Endothelial cell of umbilical vein (primary cell): ENCODE results near the gene EXOC6. TPM values are rescaled to one million over a fixed set of nuclear protein-coding genes. Genes with fewer than 3 reads are reported as not detected.

ENCODE experiments used
- BruUV-seq: library from RNA; stranded (reverse); fragments of 400-500 nt; replicated peaks from 2 replicates; lab custom pipeline; 2021; lab: Mats Ljungman, UMichigan
- CTCF ChIA-PET: fragments of 300-600, 350-600 bp; sonication (Branson Sonifier 250); formaldehyde crosslinking; loops from one replicate; lab custom pipeline; 2021; ENCODE audit warnings: antibody characterized with exemption, inconsistent platforms; lab: Charles Lee
- POLR2A ChIA-PET: fragments of 300-600, 350-600 bp; sonication (Branson Sonifier 250); formaldehyde crosslinking; loops from one replicate; lab custom pipeline; 2021; ENCODE audit warnings: antibody characterized with exemption, inconsistent platforms; lab: Charles Lee
- DNase-seq: peaks from one replicate; pipeline ENCODE4 v3.0.0-alpha.2; 2011; ENCODE audit warnings: low read depth, low spot score
- FAIRE-seq: peaks from 2 replicates; lab custom pipeline; 2011; peaks lifted over from hg19 to GRCh38; lab: Jason Lieb, UNC
- H2AFZ ChIP-seq: 2 replicates; pipeline ENCODE4 v1.6.0; 2012; ENCODE audit warnings: low read depth, low read length, control low read depth, inconsistent platforms
- H3K27ac ChIP-seq: 2 replicates; pipeline ENCODE4 v1.5.1; 2011; ENCODE audit warnings: low read depth, mild to moderate bottlenecking, control low read depth, low read length, moderate library complexity; ENCODE audit not compliant: insufficient read depth
- H3K27me3 ChIP-seq, 2 experiments: 2 replicates each; pipeline versions ENCODE4 v1.6.0 to v1.6.1; 2011; ENCODE audit warnings: low read length in 2 of 2, mixed read lengths in 1 of 2; ENCODE audit not compliant: control insufficient read depth in 2 of 2, insufficient read depth in 2 of 2
- H3K36me3 ChIP-seq, 2 experiments: 2 replicates in 1 of 2; 3 replicates in 1 of 2; pipeline ENCODE4 v1.5.1; 2011; ENCODE audit warnings: low read length in 2 of 2, mild to moderate bottlenecking in 1 of 2, moderate library complexity in 1 of 2; ENCODE audit not compliant: control insufficient read depth in 2 of 2, insufficient read depth in 2 of 2; ENCODE audit errors: extremely low read depth in 1 of 2
- H3K4me1 ChIP-seq: 3 replicates; pipeline ENCODE4 v1.5.1; 2011; ENCODE audit warnings: mild to moderate bottlenecking, low read length; ENCODE audit not compliant: control insufficient read depth, insufficient read depth; ENCODE audit errors: extremely low read depth
- H3K4me2 ChIP-seq: 2 replicates; pipeline ENCODE4 v1.6.1; 2011; ENCODE audit warnings: low read length, control low read depth, mixed read lengths; ENCODE audit not compliant: insufficient read depth
- H3K4me3 ChIP-seq, 3 experiments: fragments of 200-600 bp in 1 of 3; sonication (generic), shearing (Covaris generic) in 1 of 3; replicated peaks in 1 of 3; 2 replicates each; pipeline ENCODE4 v1.5.1; 2011 to 2016; ENCODE audit warnings: control low read depth in 3 of 3, low read length in 3 of 3, mild to moderate bottlenecking in 2 of 3, inconsistent platforms in 1 of 3, low read depth in 1 of 3, moderate library complexity in 1 of 3; ENCODE audit not compliant: insufficient read depth in 1 of 3
- H3K79me2 ChIP-seq: 2 replicates; pipeline ENCODE4 v1.6.0; 2012; ENCODE audit warnings: low read length, inconsistent platforms; ENCODE audit not compliant: control insufficient read depth, insufficient read depth
- H3K9ac ChIP-seq: replicated peaks from 2 replicates; pipeline ENCODE3; 2011; ENCODE audit warnings: low read length, control low read depth; ENCODE audit not compliant: insufficient read depth; ENCODE audit errors: extremely low read depth
- H3K9me1 ChIP-seq: replicated peaks from 3 replicates; pipeline ENCODE4 v1.6.0; 2011; ENCODE audit warnings: mild to moderate bottlenecking, low read length; ENCODE audit not compliant: control insufficient read depth, insufficient read depth; ENCODE audit errors: extremely low read depth
- H3K9me3 ChIP-seq: replicated peaks from 2 replicates; pipeline ENCODE4 v1.5.1; 2012; ENCODE audit warnings: low read length, inconsistent platforms; ENCODE audit not compliant: control insufficient read depth, insufficient read depth
- H4K20me1 ChIP-seq: replicated peaks from 2 replicates; pipeline ENCODE3; 2011; ENCODE audit warnings: mild to moderate bottlenecking, low read length; ENCODE audit not compliant: control insufficient read depth, insufficient read depth; ENCODE audit errors: extremely low read depth
- EZH2 ChIP-seq: IDR thresholded peaks from 2 replicates; pipeline ENCODE4 v1.6.1; 2012; ENCODE audit warnings: borderline replicate concordance, low read depth, mild to moderate bottlenecking, moderate library complexity, low read length, inconsistent platforms; ENCODE audit not compliant: severe bottlenecking
- FOS ChIP-seq: IDR thresholded peaks from 2 replicates; pipeline ENCODE4 v1.6.1; 2011; ENCODE audit warnings: mild to moderate bottlenecking, low read length, moderate library complexity, borderline replicate concordance; ENCODE audit not compliant: insufficient read depth
- GATA2 ChIP-seq: IDR thresholded peaks from 2 replicates; pipeline ENCODE4 v1.7.0; 2011; ENCODE audit warnings: low read depth, mild to moderate bottlenecking, moderate library complexity, mixed read lengths, low read length; ENCODE audit not compliant: insufficient read length, insufficient read depth
- JUN ChIP-seq: IDR thresholded peaks from 2 replicates; pipeline ENCODE4 v1.6.1; 2011; ENCODE audit warnings: borderline replicate concordance, low read depth; ENCODE audit not compliant: insufficient read length, insufficient read depth
- MYC ChIP-seq: IDR thresholded peaks from one replicate; pipeline ENCODE4 v1.6.1; 2011; ENCODE audit warnings: mild to moderate bottlenecking, low read depth, low read length
- POLR2A ChIP-seq: IDR thresholded peaks from 2 replicates; pipeline ENCODE4 v1.6.1; 2012; ENCODE audit warnings: low read depth, mild to moderate bottlenecking, control low read depth, low read length
- POLR2AphosphoS5 ChIP-seq: IDR thresholded peaks from 2 replicates; pipeline ENCODE4 v1.6.1; 2012; ENCODE audit warnings: low read depth, mild to moderate bottlenecking, control low read depth, low read length, moderate library complexity; ENCODE audit not compliant: insufficient read depth
- dilution Hi-C: fragments of 300-500 bp; cut with MboI; formaldehyde crosslinking; loops from one replicate; pipeline ENCODE4 v1.15.0; 2019; ENCODE audit warnings: low sequenced_read_pairs; ENCODE audit not compliant: extremely low pct_ligation_motif_present
- intact Hi-C: fragments of 100-400 bp; cut with micrococcal nuclease; formaldehyde crosslinking; loops from one replicate; pipeline ENCODE4 v1.10.0; 2022
- polyA plus RNA-seq, 4 experiments: library from polyadenylated mRNA; depleted of rRNA in 3 of 4; stranded (reverse) in 3 of 4; unstranded in 1 of 4; fragments of >200 nt; gene quantifications; 2 replicates each; pipeline versions ENCODE4 v1.2.1 to v1.2.3, GENCODE V29; 2011 to 2012; ENCODE audit warnings: missing spikeins in 1 of 4
- total RNA-seq: library from RNA; stranded (reverse); gene quantifications from 2 replicates; pipeline ENCODE4 v1.2.3, GENCODE V29; 2021
- TF ChIP-seq, protein P1 (sequence below), 2 donors: IDR thresholded peaks; 1 replicate in 1 of 2; 2 replicates in 1 of 2; pipeline ENCODE4 v1.5.1; 2011; ENCODE audit warnings: low read length in 2 of 2, mild to moderate bottlenecking in 2 of 2, moderate library complexity in 2 of 2, control low read depth in 1 of 2, inconsistent platforms in 1 of 2, low read depth in 1 of 2; ENCODE audit not compliant: insufficient read depth in 1 of 2; ENCODE audit errors: extremely low read depth in 1 of 2
- TF ChIP-seq, protein P2 (sequence below): IDR thresholded peaks from 2 replicates; pipeline ENCODE4 v1.6.1; 2011; ENCODE audit not compliant: insufficient read depth, insufficient read length

Gene EXOC6
- total and polyA plus RNA-seq, 2 donors (not counting 3 experiments of a cell fraction or from before 2014, with no cell fraction given): 72.6 to 108 TPM

DNA sequence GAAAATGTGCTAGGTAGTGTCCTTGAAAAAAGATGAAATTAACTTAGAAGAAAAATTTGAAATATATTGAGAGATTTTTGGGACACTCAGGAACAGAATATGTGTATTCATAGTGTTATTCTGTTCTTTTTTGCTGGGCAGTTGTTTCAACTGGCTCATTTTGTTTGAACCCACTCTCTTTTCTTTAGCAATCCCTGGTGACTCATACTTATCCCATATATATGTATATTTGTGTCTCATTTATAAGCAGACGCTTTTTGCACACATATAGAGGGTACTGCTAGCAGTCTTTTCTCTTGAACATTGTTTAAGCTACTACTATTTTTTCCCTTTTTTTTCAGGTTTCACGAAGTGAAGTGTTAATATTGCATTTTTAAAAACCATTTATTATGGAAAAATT lies 1.9 kb downstream of the EXOC6 start:
- no peak overlapping the region for H3K4me3 ChIP-seq
- dilution Hi-C loops (no loop called here), intact Hi-C loops (no loop called here)
- ChIA-PET CTCF (interaction anchor here (0.7 to 2.9 kb wide), 4 partner anchors 9 to 30 kb away, joined by 3 to 11 read pairs (median 4); no protein-coding TSS in a partner anchor), POLR2A (no interaction called here)
- DNase-seq (no peak), FAIRE-seq (no peak)
- no peak overlapping the region for H3K27ac ChIP-seq
- BruUV-seq: no TSS peak
- peaks cover 24% of the 10 kb centered on the region for H3K4me1 ChIP-seq
- no peak overlapping the region for H3K9ac ChIP-seq
- H4K20me1 ChIP-seq: no peaks in the 10 kb centered on the region
- TF ChIP-seq JUN (peak; percentile 31), FOS (peak; percentile 65), GATA2 (no peak)
- peak overlapping the region; percentile 98 for H3K4me2 ChIP-seq
- peaks cover 58% of the 10 kb centered on the region for H3K79me2 ChIP-seq
- H3K36me3 ChIP-seq: peaks cover 2 to 13% of the 10 kb centered on the region in 2 experiments
- no peak overlapping the region for H2AFZ ChIP-seq
- no peaks in the 10 kb centered on the region for H3K9me3 ChIP-seq
- H3K9me1 ChIP-seq: peaks cover 2% of the 10 kb centered on the region
- H3K27me3 ChIP-seq: no peaks in the 10 kb centered on the region

GRCh38 chr10:92851003-92851402 lies 2.7 kb downstream of the EXOC6 start:
- no peak overlapping the region for H3K27ac ChIP-seq
- peaks cover under 1 to 9% of the 10 kb centered on the region in 2 experiments for H3K36me3 ChIP-seq
- ChIA-PET CTCF (interaction anchor here (1.4 to 2.9 kb wide), 4 partner anchors 8 to 30 kb away, joined by 4 to 11 read pairs (median 6); no protein-coding TSS in a partner anchor), POLR2A (no interaction called here)
- dilution Hi-C loops: no loop called here
- H3K9ac ChIP-seq: no peak overlapping the region
- no TSS peak for BruUV-seq
- DNase-seq: no peak
- no peak overlapping the region for H3K4me2 ChIP-seq
- no peak overlapping the region for H2AFZ ChIP-seq
- peaks cover 2% of the 10 kb centered on the region for H4K20me1 ChIP-seq
- intact Hi-C loops: no loop called here
- no peak overlapping the region for H3K4me3 ChIP-seq
- no peak for TF ChIP-seq JUN
- TF ChIP-seq FOS: no peak
- TF ChIP-seq, protein P1, sequence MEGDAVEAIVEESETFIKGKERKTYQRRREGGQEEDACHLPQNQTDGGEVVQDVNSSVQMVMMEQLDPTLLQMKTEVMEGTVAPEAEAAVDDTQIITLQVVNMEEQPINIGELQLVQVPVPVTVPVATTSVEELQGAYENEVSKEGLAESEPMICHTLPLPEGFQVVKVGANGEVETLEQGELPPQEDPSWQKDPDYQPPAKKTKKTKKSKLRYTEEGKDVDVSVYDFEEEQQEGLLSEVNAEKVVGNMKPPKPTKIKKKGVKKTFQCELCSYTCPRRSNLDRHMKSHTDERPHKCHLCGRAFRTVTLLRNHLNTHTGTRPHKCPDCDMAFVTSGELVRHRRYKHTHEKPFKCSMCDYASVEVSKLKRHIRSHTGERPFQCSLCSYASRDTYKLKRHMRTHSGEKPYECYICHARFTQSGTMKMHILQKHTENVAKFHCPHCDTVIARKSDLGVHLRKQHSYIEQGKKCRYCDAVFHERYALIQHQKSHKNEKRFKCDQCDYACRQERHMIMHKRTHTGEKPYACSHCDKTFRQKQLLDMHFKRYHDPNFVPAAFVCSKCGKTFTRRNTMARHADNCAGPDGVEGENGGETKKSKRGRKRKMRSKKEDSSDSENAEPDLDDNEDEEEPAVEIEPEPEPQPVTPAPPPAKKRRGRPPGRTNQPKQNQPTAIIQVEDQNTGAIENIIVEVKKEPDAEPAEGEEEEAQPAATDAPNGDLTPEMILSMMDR (IDR thresholded peaks at IDR 0.05; ENCODE audit: extremely low read depth in 1 of 2, insufficient read depth in 1 of 2, low read depth in 1 of 2, low read length in 2 of 2): no peak
- TF ChIP-seq, protein P2, sequence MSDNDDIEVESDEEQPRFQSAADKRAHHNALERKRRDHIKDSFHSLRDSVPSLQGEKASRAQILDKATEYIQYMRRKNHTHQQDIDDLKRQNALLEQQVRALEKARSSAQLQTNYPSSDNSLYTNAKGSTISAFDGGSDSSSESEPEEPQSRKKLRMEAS: no peak
- TF ChIP-seq EZH2: no peak
- TF ChIP-seq POLR2AphosphoS5: no peak
- TF ChIP-seq MYC: no peak
- TF ChIP-seq GATA2: no peak
- no peak for TF ChIP-seq POLR2A
- H3K4me1 ChIP-seq: peaks cover 24% of the 10 kb centered on the region
- H3K79me2 ChIP-seq: peaks cover 65% of the 10 kb centered on the region
- no peaks in the 10 kb centered on the region for H3K9me3 ChIP-seq
- no peak for FAIRE-seq
- no peaks in the 10 kb centered on the region for H3K27me3 ChIP-seq
- H3K9me1 ChIP-seq: peaks cover 2% of the 10 kb centered on the region
